Suprapubic skin (tissue), 3 donors: ENCODE results near the gene ISL2.

Experiments used
- EP300 ChIP-seq: sonication (generic); formaldehyde crosslinking; IDR thresholded peaks from one replicate; pipeline ENCODE4 v1.6.1; 2017; ENCODE audit warnings: antibody characterized with exemption
- POLR2A ChIP-seq, 2 donors: fragments of 450-650 bp; IDR thresholded peaks; one replicate each; pipeline ENCODE4 v1.6.1; 2017; ENCODE audit warnings: antibody characterized with exemption in 2 of 2, mild to moderate bottlenecking in 2 of 2, moderate library complexity in 2 of 2
- TF ChIP-seq, protein P1 (sequence below), 2 donors: fragments of 200-600 bp in 1 of 2; fragments of 450-650 bp in 1 of 2; sonication (generic) in 1 of 2; IDR thresholded peaks; one replicate each; pipeline ENCODE4 v1.5.1; 2016 to 2019; ENCODE audit warnings: antibody characterized with exemption in 2 of 2, mild to moderate bottlenecking in 1 of 2, moderate library complexity in 1 of 2

DNA sequence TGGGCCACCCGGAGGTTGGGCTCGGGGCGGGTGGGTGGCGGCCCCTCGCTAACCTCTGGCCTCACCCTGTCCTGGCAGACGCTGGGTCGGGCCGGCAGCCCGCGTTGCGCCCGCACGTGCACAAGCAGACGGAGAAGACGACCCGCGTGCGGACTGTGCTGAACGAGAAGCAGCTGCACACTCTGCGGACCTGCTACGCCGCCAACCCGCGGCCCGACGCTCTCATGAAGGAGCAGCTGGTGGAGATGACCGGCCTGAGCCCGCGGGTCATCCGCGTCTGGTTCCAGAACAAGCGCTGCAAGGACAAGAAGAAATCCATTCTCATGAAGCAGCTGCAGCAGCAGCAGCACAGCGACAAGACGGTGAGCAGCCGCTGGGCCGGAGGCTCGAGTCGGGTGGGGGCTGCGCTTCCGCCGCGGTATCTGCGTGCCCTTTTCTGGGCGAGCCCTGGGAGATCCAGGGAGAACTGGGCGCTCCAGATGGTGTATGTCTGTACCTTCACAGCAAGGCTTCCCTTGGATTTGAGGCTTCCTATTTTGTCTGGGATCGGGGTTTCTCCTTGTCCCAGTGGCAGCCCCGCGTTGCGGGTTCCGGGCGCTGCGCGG lies 3.7 kb downstream of the ISL2 start:
- TF ChIP-seq POLR2A (IDR thresholded peaks at IDR 0.05) (no peak), EP300 (no peak)
- TF ChIP-seq, protein P1, sequence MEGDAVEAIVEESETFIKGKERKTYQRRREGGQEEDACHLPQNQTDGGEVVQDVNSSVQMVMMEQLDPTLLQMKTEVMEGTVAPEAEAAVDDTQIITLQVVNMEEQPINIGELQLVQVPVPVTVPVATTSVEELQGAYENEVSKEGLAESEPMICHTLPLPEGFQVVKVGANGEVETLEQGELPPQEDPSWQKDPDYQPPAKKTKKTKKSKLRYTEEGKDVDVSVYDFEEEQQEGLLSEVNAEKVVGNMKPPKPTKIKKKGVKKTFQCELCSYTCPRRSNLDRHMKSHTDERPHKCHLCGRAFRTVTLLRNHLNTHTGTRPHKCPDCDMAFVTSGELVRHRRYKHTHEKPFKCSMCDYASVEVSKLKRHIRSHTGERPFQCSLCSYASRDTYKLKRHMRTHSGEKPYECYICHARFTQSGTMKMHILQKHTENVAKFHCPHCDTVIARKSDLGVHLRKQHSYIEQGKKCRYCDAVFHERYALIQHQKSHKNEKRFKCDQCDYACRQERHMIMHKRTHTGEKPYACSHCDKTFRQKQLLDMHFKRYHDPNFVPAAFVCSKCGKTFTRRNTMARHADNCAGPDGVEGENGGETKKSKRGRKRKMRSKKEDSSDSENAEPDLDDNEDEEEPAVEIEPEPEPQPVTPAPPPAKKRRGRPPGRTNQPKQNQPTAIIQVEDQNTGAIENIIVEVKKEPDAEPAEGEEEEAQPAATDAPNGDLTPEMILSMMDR (IDR thresholded peaks at IDR 0.05) = no peak
